NCI-H1048 (cell line): Measurements from ENCODE around the gene LCN6.
"Not testable (repeated sequence)": the region's sequence is repeated elsewhere in the genome, so short reads cannot be mapped to it uniquely, and the experiment has no call there.

ENCODE experiments used
- DNase-seq: peaks from one replicate; lab custom pipeline; 2025; lab: John Stamatoyannopoulos, UW

The LCN6 gene

DNA sequence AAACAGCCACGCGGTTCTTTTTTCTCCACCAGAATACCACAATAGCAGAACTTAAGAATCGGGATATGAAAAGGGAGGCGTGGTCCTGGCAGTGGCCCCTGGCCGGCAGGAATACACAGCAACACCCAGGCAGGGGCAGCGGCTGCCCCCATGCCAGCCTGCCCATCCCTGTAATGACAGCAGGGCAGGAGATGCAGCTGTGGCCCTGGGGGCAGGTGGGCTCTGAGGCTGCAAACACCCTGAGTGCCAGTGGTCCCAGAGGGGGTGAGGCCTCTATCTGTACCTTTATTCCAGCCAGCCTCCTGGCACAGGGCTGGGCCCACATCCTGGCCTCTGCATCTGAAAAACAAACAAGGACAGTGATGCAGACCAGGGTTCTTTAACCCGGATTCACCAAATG, 23.6 kb downstream of the LCN6 start:
- no peak for DNase-seq

DNA sequence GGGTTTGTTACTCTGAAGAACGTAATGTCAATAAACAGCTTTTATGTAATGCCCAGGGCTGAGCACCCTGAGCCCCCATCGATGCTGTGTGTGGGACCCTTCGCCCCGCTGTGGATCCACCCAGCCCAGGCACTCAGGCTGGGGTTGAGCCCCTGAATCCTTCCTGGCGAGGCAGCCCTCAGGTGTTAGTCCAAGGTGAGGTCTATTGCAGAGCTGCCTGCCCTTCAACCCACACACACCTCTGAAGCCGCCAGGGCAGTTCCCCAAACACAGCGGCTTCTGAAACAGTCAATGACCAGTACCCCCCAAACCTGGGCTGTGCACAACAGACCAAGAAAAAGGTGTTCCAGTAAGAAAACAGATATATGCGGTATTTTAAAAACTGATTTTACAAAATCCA, 24.3 kb downstream of the LCN6 start:
- no peak for DNase-seq

DNA sequence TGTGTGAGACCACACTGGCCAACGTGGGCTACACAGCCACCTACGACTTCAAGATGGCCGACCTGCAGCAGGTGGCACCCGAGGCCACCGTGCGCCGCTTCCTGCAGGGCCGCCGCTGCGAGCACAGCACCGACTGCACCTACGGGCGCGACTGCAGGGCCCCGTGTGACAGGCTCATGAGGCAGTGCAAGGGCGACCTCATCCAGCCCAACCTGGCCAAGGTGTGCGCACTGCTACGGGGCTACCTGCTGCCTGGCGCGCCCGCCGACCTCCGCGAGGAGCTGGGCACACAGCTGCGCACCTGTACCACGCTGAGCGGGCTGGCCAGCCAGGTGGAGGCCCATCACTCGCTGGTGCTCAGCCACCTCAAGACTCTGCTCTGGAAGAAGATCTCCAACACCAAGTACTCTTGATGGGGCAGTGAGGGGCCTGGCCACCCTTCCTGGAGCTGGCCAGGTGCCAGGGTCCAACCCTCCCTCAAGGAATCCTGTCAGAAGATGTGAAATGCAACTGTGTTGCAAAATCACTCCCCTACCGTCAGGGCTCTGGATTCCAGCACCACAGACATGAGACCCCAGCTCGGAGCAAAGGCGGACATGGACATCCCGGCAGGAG, 24.9 kb downstream of the LCN6 start:
- DNase-seq = no peak

DNA sequence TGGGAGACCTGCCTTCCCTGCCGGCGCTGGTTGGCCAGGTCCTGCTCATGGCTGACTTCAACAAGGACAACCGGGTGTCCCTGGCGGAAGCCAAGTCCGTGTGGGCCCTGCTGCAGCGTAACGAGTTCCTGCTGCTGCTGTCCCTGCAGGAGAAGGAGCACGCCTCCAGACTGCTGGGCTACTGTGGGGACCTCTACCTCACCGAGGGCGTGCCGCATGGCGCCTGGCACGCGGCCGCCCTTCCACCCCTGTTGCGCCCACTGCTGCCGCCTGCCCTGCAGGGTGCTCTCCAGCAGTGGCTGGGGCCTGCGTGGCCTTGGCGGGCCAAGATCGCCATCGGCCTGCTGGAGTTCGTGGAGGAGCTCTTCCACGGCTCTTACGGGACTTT, 25.4 kb downstream of the LCN6 start:
- no peak for DNase-seq

DNA sequence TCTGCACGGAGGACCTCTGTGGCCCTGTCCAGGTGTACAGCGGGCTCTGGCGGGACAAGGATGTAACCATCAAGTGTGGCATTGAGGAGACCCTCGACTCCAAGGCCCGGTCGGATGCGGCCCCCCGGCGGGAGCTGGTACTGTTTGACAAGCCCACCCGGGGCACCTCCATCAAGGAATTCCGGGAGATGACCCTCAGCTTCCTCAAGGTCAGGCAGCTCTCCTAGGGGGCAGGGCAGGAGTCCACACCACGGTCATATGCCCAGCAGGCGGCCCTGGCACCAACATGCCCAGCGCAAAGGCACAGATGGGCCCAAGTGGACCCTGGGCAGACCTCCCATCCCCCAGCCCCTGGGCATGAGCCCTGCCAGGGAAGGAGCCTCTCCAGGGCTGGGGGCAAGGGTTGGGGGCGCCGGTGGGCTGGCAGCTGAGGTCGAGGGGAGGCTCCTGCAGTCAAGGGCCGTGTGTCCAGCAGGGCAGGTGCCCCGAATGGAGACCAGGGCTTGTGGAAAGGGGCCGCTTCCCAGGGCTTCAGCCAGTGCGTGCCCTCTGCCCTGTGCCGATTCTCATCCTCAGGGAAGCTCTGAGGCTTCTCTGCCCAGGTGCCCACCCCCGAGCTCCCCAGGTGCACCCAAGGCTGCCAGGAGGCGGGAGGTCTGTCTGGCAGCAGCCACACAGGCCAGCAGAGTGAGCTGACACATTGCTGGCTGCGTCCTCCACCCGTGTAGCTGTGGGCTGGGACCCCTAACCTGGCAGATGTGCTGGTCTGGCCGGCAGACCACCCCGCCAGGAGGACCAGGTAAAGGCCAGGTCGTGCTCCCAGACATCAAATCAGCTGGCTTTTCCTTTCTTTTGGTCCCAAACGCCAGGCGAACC, 26.0 kb downstream of the LCN6 start:
- DNase-seq = no peak

DNA sequence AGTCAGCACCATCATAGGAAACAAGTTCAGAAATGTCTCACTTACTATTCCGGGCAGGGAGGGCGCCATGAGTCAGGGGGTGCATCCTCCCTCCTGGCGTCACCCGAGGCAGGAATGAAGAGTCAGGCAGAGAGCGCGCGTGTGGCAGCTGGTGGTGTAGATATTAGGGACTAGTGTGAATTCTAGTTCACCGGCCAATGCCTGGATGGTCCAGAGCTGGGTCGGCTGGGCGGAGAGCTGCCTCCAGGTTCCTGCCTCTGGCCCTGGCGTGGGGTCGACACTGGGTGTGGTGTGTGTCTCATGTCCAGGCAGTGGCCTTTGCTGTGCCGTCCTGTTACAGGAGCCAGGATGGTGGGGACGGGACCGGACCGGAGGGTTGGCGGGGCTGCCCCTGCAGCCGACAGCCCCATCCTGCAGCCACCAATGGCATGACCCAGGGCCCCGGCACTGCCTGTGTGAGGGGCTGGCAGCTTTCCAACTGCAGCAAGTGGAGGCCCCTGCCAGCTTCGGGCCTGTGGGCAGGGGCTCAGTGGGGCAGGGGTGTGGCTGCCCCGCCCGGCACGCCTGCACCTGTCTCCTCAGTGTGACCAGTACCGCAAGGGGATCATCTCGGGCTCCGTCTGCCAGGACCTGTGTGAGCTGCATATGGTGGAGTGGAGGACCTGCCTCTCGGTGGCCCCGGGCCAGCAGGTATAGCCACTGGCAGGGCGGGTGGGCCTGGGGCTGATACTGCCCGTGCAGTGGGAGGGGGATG, 26.8 kb downstream of the LCN6 start:
- DNase-seq = no peak

DNA sequence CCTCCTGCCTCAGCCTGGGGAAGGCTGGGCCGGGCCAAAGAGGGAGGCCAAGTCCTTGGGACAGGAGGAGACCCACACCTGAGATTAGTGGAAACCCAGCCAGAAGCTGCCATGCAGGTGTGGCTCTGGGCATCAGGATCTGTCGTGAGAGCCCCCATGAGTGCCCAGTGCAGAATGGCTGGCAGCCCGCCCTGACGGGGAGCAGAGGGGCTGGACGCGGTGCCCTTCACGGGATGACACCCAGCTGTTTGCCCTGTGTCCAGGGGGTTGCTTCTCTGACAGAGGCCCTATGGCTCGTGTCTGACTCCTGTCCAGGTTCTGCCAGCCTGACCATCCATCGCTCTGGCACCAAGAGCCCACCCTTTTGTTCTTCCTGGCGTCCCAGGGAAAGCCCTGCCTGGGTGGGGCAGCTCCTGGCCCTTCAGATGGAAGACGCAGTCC, 27.4 kb downstream of the LCN6 start:
- no peak for DNase-seq

DNA sequence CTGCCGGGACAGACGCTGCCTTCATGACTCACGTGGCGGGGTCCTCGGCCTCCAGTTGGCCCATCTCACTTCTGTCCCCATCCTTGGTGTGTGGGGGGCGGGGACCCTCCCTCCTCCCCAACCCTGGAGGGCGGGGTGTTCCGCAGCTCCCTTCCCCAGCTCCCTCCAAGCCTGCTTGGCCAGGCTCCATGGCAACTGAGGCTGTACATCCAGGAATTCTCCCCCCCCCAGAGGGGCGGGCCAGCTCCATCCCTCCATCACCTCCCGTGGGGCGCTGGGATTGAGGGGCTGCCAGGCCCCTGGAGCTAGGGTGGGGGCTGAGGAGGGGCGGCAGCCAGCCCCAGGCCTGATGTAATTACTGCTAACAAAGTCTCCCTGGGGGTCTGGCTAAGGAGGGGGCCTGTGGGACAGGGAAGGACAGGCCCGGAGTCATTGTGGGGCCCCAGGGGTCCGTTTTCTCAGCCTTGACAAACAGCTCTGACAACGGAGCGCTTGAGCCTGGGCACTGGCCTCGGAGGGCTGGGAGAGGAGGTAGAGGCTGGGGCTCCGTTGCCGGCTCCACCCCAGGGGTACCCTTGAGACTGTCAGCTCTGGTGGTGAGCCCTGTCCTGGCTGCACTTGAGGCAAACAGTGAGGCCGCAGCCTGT, 28.0 kb downstream of the LCN6 start:
- no peak for DNase-seq

DNA sequence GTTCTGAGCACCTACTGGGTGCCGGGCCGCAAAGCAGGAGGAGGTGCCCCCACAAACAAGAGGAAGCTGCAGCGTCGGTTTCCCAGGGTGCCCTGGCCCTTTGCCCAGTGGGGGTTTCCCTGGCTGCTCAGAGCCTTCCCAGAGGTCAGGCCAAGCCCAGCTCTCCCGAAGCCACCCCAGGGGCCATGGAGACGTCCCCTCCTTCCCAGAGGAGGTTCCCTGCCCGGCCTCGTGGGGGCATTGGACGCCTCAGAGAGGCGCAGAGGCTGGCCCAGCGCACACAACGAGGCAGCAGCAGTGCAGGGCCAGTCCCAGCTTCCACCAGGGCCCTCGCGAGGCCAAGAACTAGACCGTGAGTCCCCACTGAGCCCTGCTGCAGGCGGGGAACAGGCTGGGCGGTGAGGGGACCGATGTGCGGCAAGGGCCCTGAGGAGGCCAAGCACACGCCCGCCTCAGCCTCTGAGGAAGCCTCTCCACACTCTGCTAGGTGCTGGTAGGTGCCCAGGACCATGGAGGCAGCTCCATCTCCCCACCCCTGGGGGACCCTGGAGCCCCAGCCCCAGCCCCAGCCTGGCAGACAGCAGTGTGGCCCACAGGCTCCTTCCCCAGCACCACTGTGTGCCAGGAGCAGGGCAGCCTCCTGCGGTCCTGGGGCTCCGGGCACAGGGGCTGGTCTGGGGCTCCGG, 29.0 kb downstream of the LCN6 start:
- no peak for DNase-seq

DNA sequence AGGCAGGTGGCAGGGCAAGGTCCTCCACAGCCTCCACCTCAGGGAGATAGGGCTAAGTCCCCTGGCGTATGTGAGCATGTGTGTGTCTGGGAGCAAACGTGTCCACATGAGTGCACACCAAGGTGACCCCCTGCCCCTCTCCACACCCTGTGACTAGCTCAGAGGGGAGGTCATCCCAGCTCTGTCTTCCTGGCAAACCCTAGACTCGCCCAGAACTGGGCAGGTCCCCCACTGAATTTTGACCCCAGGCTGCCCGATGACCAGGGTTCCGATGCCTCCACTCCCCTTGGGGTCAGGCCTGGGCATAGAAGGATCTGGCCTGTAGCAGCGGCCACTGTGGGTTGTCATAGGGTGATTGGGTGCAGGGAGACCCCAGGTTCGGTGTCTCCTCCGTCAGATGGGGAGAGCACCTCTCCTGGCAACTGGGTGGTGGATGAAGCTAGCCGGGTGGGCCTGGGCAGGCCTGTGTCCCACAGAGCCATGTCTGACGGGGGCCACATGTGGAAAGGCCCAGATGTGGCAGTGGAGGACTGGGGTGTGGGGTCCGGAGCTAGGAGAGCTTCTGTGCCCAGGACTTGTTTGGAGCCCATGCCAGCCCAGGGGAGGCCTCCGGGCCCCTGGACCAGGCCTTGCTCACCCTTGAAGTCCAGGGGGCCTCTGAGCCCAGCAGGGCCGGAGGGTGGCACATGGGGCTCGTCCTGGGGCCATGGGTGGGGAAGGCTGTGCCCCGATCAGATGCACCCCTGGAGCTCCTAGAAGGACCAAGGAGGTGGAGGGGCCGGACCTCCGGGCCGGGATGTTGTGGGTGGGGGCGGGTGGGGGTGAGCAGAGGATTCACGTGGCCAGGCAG, 29.8 kb downstream of the LCN6 start:
- DNase-seq = no peak

DNA sequence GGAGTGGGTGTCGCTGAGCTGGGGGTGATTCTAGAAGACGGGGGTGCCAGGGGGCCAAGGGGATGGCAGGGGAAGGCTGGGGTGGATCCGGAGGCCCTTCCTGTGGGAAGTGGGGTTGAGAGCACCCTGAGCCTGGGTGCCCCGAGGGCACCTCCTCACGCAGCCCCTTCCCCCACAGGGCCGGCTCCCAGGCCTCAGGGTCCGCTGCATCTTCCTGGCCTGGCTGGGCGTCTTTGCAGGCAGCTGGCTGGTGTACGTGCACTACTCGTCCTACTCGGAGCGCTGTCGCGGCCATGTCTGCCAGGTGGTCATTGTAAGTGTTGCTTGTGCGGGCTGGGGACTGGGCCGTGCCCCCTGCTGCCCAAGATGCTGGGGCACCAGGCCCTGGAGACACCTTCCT, 30.9 kb downstream of the LCN6 start:
- DNase-seq = no peak

DNA sequence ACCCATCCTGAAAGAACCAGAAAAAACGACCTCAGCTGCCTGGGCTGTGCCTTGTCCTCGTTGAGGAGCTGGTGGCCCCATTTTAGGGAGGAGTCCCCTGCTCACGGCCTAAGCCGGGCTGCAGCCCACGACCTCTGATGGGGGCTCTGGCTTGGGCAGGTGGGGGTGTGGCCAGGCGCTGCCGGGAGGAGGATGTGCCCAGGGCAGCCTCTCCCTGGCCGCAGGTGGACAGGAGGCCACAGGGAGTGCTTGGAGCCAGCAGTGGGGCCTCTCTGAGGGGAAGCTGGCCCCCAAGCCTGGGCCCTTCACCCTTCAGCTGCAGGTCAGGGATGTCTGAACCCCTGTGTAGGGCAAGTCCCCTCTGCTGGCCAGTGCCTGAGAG, 33.4 kb downstream of the LCN6 start:
- no peak for DNase-seq

DNA sequence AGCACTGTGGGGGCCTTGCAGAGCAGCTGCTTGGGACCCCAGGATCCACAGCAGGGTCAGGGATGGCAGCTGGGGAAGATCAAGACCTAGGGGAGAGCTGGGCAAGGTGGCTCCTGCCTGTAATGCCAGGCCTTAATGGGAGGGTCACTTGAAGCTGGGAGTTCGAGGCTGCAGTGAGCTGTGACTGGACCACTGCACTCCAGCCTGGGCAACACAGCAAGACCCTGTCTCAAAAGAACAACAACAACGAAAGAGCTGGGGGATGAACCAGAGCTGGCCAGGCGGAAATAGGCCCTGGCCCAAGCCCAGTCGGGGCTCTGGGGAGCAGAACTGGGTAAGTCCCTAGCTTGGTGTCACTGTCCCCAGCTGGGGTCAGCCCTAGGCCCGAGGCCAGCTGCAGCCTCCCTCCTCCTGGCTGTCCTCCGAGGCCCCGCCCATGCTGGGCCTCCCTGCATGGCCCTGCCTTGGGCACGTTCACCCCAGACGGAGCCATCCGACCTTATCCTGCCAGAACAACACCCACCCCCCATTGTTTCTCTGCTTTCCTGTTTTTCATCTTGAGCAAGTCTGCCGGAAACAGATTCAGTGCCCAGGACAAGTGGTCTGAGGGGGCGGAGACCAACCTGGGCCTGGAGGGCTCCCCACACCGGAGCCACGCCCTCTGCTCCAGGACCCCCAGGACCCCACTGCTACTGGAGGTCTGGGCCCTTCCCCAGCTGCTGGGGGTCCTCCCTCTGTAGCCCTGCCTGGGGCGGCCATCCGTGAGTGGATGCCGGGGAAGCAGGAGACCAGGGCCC, 34.0 kb downstream of the LCN6 start:
- no peak for DNase-seq

DNA sequence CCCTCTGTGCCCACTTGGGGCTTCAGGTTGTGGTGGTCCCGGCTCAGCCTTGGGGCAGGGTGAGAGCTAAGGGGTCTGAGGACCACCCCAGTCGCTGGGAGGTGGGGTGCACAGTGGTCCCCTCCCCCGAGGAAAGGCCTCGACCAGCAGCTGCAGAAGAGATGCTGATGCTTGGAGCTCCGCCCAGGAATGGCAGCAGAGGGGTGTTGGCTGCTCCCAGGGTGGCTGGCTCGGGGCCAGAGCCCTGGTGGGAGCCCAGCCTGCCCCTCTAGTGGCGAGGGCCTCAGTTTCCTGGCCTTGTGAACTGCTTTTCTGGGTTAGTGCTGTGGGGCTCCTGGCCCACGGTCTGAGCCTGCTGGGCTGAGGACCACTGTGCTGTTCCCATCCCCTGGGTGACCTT, 34.8 kb downstream of the LCN6 start:
- DNase-seq = no peak

DNA sequence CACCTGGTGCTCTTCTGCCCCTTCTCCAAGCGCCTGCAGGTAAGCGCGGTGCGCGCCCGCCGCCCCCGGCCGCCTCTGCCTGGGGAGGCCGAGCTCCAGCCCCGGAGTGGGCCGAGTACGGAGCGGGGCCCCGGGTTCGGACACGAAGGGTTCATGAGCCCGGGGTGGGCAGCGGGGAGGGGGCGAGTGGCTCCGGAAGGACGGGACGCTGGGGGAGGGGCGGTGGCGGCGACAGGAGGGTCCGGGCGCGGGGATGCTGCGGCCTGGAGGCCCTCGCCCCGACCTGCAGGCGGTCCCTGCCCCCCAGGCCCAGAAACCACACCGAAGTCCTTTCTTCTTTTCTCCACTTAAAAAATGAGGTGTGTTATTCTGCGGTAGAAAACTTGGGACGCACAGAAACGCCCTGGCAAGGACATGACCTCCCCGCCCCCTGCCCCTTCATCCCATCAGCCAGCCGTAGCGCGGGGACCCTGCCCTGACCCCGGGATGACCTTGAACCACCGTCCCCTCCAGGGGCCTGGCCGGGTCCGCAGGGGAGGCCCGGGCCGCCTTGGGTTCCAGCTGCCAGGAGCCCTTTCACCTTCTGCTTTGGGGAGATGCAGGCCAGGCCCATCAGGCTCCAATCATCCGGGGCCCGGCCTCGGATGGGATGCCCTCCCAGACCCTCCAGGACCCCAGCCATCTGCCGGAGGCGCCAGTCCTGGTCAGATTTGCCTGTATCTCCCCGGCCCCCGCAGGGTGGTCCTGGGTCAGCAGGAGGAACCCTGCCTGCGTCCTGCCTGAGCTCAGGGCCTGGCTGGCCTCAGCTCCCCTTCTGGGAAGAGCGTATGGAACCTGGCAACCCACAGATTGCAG, 35.4 kb downstream of the LCN6 start:
- DNase-seq = no peak

DNA sequence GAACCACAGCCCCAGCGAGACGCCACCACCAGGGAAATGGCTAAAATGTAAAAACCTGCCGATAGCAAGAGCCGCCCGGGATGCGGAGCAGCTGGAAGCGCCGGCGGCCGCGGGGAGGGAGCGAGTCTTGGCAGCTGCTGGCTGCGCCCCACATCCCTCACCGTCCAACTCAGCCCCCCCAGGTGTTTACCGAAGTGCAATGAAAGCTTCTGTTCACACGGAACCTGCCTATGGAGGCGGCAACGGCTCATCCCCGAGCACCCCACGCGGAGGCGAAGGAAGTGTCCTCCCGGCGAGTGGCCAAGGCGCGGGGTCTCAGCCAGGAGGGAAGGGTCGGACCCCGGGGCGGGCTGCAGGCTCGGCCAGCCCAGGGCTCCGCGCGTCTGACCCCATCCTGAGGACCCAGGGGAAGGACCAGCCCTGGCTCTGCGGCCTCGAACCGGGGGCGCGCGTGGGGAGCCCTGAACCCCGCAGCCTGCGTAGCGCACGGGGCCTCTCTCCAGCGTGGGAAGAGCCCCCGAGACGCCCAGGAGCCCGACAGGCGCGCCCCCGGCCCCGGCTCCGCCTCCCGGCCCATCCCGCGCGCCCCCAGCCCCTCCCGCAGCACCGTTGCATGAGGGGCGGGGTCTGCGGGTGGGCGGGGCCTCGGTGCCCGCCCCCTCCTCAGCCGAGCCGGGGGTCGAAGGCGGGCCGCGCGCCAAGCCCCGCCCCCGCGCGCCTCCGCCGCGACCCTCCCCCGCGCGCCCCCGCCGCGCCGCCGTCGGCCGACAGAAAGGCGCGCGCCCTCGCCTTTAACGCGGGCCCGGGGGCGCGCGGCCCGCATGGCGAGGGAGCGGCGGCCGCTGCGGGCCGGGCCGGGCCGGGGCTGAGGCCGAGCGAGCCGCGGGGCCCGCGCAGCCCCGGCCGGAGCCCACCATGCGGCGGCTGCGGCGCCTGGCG, 36.3 kb downstream of the LCN6 start, which contains the start of gene DIPK1B:
Gene DIPK1B, plus strand, starts transcription at position 822 of the 939 bp plus-strand sequence. Its CDS starts 94 bp downstream, at position 916.
- no peak for DNase-seq

DNA sequence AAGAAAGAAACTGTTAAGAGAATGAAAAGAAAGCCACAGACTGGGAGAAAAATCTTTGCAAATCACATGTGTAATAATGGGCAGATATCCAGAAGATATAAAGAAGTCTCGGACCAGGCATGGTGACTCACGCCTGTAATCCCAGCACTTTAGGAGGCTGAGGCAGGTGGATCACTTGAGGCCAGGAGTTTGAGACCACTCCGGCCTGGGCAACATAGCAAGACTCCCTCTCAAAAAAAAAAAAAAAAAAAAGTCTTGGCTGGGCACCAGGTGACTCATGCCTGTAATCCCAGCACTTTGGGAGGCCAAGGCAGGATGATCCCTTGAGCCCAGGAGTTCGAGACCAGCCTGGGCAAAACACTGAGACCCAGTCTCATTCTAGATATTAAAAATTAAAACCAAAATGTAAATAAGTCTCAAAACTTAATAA, 37.1 kb downstream of the LCN6 start:
- DNase-seq = not testable (repeated sequence)

DNA sequence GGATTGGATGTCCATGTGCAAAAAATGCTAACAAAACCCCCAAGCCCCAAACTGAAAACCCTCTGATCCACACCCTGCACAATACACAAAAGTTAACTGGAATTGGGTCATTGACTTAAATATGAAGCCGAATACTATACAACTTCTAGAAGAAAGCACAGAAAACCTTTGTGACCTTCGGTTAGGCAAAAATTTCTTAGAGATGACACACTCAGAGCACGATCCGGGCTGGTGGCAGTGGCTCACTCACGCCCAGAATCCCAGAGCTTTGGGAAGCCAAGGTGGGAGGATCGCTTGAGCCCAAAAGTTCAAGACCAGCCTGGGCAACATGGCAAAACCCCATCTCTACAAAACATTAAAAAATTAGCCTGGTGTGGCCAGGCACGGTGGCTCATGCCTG, 37.8 kb downstream of the LCN6 start:
- no peak for DNase-seq
